ENCODE measurements around the gene PSMB9. TPM values are rescaled to one million over a fixed set of nuclear protein-coding genes. Genes with fewer than 3 reads are reported as not detected.

PSMB9 gene
- total and polyA plus RNA-seq, 4 donors: 14.4 to 183 (median 61.9) TPM

GRCh38 chr6:32887616-32888015 is 33.6 kb downstream of the PSMB9 start:
- Histone ChIP-seq H3K27me3 (ENCODE audit: control insufficient read depth in 3 of 3, insufficient read depth in 3 of 3, low read length in 2 of 3) (peaks cover 0 to 11% (median 7%) of the 10 kb centered on the region in 3 donors), H3K9ac (ENCODE audit: insufficient read depth in 1 of 2, low read length in 2 of 2) (no peak overlapping the region), H3K4me1 (ENCODE audit: control insufficient read depth in 5 of 5, insufficient read depth in 5 of 5, low read length in 5 of 5) (peaks cover 0 to 13% (median 2%) of the 10 kb centered on the region in 5 donors), H3K27ac (ENCODE audit: low read depth in 1 of 2, low read length in 1 of 2) (no peak overlapping the region), H3K9me3 (ENCODE audit: control insufficient read depth in 4 of 4, insufficient read depth in 3 of 4, low read length in 3 of 4) (no peaks in the 10 kb centered on the region), H3K36me3 (ENCODE audit: control insufficient read depth in 4 of 4, insufficient read depth in 4 of 4, low read length in 4 of 4) (no peaks in the 10 kb centered on the region), H3K4me3 (no peak overlapping the region)
- DNase-seq (peak in 2 of 3 donors; percentile 19 to 45), ATAC-seq (ENCODE audit: insufficient read depth, low FRiP score) (no peak)
- TF ChIP-seq CTCF (IDR thresholded peaks at IDR 0.05; ENCODE audit: control extremely low read depth, extremely low read depth): no peak
- WGBS, 2 donors: 78 to 84% methylated on average over 5 of the region's 5 CpGs

GRCh38 chr6:32888576-32888975 is 34.6 kb downstream of the PSMB9 start:
- Histone ChIP-seq H3K36me3 (ENCODE audit: control insufficient read depth in 4 of 4, insufficient read depth in 4 of 4, low read length in 4 of 4) (no peaks in the 10 kb centered on the region), H3K27me3 (ENCODE audit: control insufficient read depth in 3 of 3, insufficient read depth in 3 of 3, low read length in 2 of 3) (peaks cover 0 to 7% (median 7%) of the 10 kb centered on the region in 3 donors), H3K4me1 (ENCODE audit: control insufficient read depth in 5 of 5, insufficient read depth in 5 of 5, low read length in 5 of 5) (peaks cover 0 to 16% (median 2%) of the 10 kb centered on the region in 5 donors), H3K27ac (ENCODE audit: low read depth in 1 of 2, low read length in 1 of 2) (no peak overlapping the region), H3K9me3 (ENCODE audit: control insufficient read depth in 4 of 4, insufficient read depth in 3 of 4, low read length in 3 of 4) (no peaks in the 10 kb centered on the region), H3K4me3 (no peak overlapping the region), H3K9ac (ENCODE audit: insufficient read depth in 1 of 2, low read length in 2 of 2) (no peak overlapping the region)
- 91 to 94% methylated on average over 2 of the region's 2 CpGs for WGBS, 2 donors
- no peak for TF ChIP-seq CTCF (IDR thresholded peaks at IDR 0.05; ENCODE audit: control extremely low read depth, extremely low read depth)
- no peak for ATAC-seq (ENCODE audit: insufficient read depth, low FRiP score)
- DNase-seq: no peak

- Histone ChIP-seq H3K4me1 (ENCODE audit: control insufficient read depth in 5 of 5, insufficient read depth in 5 of 5, low read length in 5 of 5) (peaks cover 0 to 20% (median 2%) of the 10 kb centered on the region in 5 donors), H3K4me3 (no peak overlapping the region), H3K36me3 (ENCODE audit: control insufficient read depth in 4 of 4, insufficient read depth in 4 of 4, low read length in 4 of 4) (no peaks in the 10 kb centered on the region), H3K9ac (ENCODE audit: insufficient read depth in 1 of 2, low read length in 2 of 2) (no peak overlapping the region), H3K9me3 (ENCODE audit: control insufficient read depth in 4 of 4, insufficient read depth in 3 of 4, low read length in 3 of 4) (no peaks in the 10 kb centered on the region), H3K27ac (ENCODE audit: low read depth in 1 of 2, low read length in 1 of 2) (no peak overlapping the region), H3K27me3 (ENCODE audit: control insufficient read depth in 3 of 3, insufficient read depth in 3 of 3, low read length in 2 of 3) (peaks cover 0 to 3% (median under 1%) of the 10 kb centered on the region in 3 donors)
- ATAC-seq (ENCODE audit: insufficient read depth, low FRiP score): no peak
- no peak for TF ChIP-seq CTCF (IDR thresholded peaks at IDR 0.05; ENCODE audit: control extremely low read depth, extremely low read depth)
- DNase-seq: no peak
- WGBS, 2 donors: 59 to 67% methylated on average over 1 of the region's 1 CpG
Observed at GRCh38 chr6:32889533-32889932, 35.5 kb downstream of the PSMB9 start.

- H3K9ac ChIP-seq (ENCODE audit: insufficient read depth in 1 of 2, low read length in 2 of 2): no peak overlapping the region
- ATAC-seq (ENCODE audit: insufficient read depth, low FRiP score): no peak
- H3K4me3 ChIP-seq: no peak overlapping the region
- no peaks in the 10 kb centered on the region for H3K36me3 ChIP-seq (ENCODE audit: control insufficient read depth in 4 of 4, insufficient read depth in 4 of 4, low read length in 4 of 4)
- peaks cover 0 to 29% (median 7%) of the 10 kb centered on the region in 5 donors for H3K4me1 ChIP-seq (ENCODE audit: control insufficient read depth in 5 of 5, insufficient read depth in 5 of 5, low read length in 5 of 5)
- TF ChIP-seq CTCF (IDR thresholded peaks at IDR 0.05; ENCODE audit: control extremely low read depth, extremely low read depth): no peak
- WGBS, 2 donors: 14 to 29% methylated on average over 1 of the region's 1 CpG
- no peaks in the 10 kb centered on the region for H3K9me3 ChIP-seq (ENCODE audit: control insufficient read depth in 4 of 4, insufficient read depth in 3 of 4, low read length in 3 of 4)
- no peak overlapping the region for H3K27ac ChIP-seq (ENCODE audit: low read depth in 1 of 2, low read length in 1 of 2)
- no peak for DNase-seq
- peaks cover 0 to 3% (median 0%) of the 10 kb centered on the region in 3 donors for H3K27me3 ChIP-seq (ENCODE audit: control insufficient read depth in 3 of 3, insufficient read depth in 3 of 3, low read length in 2 of 3)
Observed at GRCh38 chr6:32890831-32891230, 36.8 kb downstream of the PSMB9 start.

Measured in lung (tissue), 12 donors.